Stomach smooth muscle (tissue), 2 donors: ENCODE measurements around the gene ZNF618.
"Not testable (repeated sequence)": the region's sequence is repeated elsewhere in the genome, so short reads cannot be mapped to it uniquely, and the experiment has no call there.

Experiments
- H3K27ac ChIP-seq: one replicate; pipeline ENCODE4 v1.7.0; 2013; ENCODE audit warnings: mild to moderate bottlenecking, low read length, inconsistent platforms
- H3K27me3 ChIP-seq, 2 donors: one replicate each; pipeline ENCODE4 v1.7.0; 2013; ENCODE audit warnings: low read length in 2 of 2; ENCODE audit not compliant: insufficient read depth in 2 of 2, control insufficient read depth in 1 of 2
- H3K36me3 ChIP-seq, 2 donors: one replicate each; pipeline ENCODE4 v1.7.0; 2013; ENCODE audit warnings: low read length in 2 of 2; ENCODE audit not compliant: control insufficient read depth in 2 of 2, insufficient read depth in 2 of 2
- H3K4me1 ChIP-seq: one replicate; pipeline ENCODE4 v1.7.0; 2013; ENCODE audit warnings: low read length; ENCODE audit not compliant: control insufficient read depth, insufficient read depth
- H3K4me3 ChIP-seq, 2 donors: one replicate each; pipeline ENCODE4 v1.7.0; 2013; ENCODE audit warnings: low read length in 2 of 2
- H3K9ac ChIP-seq, 2 donors: one replicate each; pipeline ENCODE4 v1.7.0; 2013; ENCODE audit warnings: low read length in 2 of 2, mild to moderate bottlenecking in 1 of 2
- H3K9me3 ChIP-seq, 2 donors: one replicate each; pipeline ENCODE4 v1.7.0; 2013; ENCODE audit warnings: low read length in 2 of 2; ENCODE audit not compliant: control insufficient read depth in 2 of 2
- donor health status: healthy.
- donor health status: Pancreatic carcinoma.

ZNF618 gene

DNA sequence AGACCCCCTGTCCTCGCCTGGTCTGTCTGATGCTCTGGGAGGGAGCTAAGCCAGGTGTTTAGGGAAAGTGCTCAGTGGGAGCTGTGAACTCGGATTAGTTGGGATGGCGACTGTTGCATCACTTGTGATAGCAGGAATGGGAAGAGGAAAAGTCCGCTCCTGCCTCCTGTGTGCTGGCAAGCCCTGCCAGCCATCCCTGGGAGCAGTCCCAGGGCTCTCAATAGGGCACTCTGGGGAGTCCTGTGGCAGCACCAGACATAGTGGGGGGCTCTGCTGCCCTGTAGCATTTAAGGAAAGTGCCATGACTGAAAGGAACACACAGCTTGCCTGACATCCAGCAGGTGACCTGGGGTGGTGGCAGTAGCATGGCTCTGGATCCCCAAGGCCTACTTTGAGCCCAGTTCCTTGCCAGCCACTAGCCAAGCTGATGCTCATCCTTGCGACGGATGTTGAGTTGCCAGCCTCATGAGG lies 120.5 kb downstream of the ZNF618 start:
- Histone ChIP-seq H3K9me3 (no peaks in the 10 kb centered on the region), H3K36me3 (no peaks in the 10 kb centered on the region), H3K9ac (no peak overlapping the region), H3K27me3 (no peaks in the 10 kb centered on the region), H3K4me3 (no peak overlapping the region), H3K4me1 (peaks cover 17% of the 10 kb centered on the region), H3K27ac (no peak overlapping the region)

DNA sequence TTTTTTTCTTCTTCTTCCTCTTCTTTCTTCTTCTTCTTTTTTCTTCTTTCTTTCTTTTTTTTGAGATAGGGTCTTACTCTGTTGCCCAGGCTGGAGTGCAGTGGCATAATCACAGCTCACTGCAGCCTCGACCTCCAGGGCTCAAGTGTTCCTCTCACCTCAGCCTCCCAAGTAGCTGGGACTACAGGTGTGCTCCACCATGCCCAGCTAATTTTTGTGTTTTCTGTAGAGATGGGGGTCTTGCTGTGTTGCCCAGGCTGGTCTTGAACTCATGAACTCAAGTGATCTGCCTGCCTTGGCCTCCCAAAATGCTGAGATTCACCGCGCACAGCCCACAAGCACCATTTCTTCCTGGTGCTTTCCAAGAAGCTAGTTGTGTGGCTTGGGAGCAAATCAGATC lies 121.0 kb downstream of the ZNF618 start:
- H3K9me3 ChIP-seq, H3K27me3 ChIP-seq, H3K36me3 ChIP-seq, H3K4me3 ChIP-seq, H3K27ac ChIP-seq, H3K9ac ChIP-seq: not testable (repeated sequence)
- peaks cover 15% of the 10 kb centered on the region for H3K4me1 ChIP-seq

DNA sequence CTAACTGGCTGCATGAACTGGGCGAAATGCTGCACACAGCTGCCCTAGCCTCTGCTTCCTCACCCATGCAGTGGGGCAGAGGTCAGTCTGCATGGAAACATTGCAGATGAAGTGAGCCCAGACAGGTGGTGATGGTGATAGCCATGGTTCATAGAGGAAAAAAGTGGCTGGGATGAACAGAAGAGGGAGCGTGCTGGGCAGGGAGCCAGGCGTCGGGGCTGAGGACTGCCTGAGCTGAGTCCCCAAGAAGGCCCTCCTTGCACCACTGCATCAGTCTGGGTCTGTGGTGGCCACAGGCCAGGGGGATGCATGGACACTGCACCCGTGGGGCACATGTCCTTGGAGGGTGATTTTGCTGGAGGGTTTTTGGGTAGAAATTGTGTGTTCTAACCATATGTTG lies 121.5 kb downstream of the ZNF618 start:
- Histone ChIP-seq H3K4me1 (peaks cover 15% of the 10 kb centered on the region), H3K36me3 (no peaks in the 10 kb centered on the region)

DNA sequence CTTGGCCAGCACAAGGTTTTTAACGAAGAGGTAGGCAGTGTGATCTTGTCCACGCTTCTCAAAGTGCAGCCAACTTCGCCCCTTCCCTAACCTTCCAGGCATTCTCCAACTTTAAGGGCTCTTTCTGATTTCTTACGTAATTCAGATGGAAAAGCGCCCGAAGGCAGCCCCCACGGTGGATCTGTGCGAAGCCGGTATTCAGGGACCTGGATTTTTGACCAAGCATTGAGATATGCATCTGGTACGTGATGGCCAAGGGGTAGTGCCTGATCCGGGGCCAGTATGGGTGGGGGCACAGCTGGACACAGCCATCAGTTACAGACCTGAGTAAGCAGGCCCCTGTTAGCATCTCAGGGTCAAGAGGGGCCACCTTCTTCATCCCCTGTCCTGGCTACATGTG lies 122.0 kb downstream of the ZNF618 start:
- Histone ChIP-seq H3K9me3 (no peaks in the 10 kb centered on the region), H3K27ac (no peak overlapping the region), H3K36me3 (no peaks in the 10 kb centered on the region), H3K4me3 (no peak overlapping the region), H3K27me3 (no peaks in the 10 kb centered on the region), H3K4me1 (peaks cover 15% of the 10 kb centered on the region), H3K9ac (no peak overlapping the region)

More for the DNA sequence above, 121.5 kb downstream of the ZNF618 start:
- no peaks in the 10 kb centered on the region for H3K27me3 ChIP-seq
- H3K9ac ChIP-seq, result no peak overlapping the region
- H3K27ac ChIP-seq, result no peak overlapping the region
- H3K9me3 ChIP-seq, result no peaks in the 10 kb centered on the region
- no peak overlapping the region for H3K4me3 ChIP-seq

DNA sequence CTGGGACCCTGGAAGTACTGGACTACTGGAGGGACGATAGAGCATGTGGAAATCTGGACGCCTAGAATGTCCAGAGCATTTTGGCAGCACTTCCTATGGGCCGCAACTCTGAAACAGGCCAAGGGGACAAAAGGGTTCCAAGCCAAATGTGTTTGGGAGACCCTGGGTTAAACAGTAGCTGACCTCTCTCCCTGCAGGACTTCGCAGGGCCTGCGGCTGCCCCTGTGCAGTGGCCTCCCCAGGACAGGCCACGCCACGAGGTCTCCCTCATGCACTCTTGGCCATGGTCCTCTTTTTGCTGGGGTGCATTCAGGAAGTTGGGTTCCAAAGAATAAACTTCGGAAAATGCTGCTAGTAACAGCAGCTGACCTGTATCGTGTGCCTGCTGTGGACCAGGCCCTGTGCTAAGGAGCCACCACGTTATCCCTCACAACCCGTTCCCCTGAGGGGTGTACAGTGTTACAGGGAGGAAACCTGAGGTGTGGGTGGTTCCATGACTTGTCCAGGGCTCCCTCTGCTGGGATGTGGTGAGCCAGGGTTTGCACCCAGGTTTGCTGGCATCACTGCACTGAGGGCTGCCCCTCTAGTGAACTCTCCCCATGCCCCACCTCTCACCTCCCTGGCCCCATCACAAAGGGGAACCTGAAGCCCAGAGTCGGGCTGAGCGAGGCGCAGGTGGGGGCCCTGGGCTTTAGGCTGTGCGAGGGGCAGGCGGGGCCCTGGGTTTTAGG lies 122.6 kb downstream of the ZNF618 start:
- Histone ChIP-seq H3K9me3 (no peaks in the 10 kb centered on the region), H3K4me1 (peaks cover 9% of the 10 kb centered on the region), H3K36me3 (no peaks in the 10 kb centered on the region), H3K27me3 (no peaks in the 10 kb centered on the region), H3K9ac (no peak overlapping the region), H3K27ac (no peak overlapping the region), H3K4me3 (no peak overlapping the region)

DNA sequence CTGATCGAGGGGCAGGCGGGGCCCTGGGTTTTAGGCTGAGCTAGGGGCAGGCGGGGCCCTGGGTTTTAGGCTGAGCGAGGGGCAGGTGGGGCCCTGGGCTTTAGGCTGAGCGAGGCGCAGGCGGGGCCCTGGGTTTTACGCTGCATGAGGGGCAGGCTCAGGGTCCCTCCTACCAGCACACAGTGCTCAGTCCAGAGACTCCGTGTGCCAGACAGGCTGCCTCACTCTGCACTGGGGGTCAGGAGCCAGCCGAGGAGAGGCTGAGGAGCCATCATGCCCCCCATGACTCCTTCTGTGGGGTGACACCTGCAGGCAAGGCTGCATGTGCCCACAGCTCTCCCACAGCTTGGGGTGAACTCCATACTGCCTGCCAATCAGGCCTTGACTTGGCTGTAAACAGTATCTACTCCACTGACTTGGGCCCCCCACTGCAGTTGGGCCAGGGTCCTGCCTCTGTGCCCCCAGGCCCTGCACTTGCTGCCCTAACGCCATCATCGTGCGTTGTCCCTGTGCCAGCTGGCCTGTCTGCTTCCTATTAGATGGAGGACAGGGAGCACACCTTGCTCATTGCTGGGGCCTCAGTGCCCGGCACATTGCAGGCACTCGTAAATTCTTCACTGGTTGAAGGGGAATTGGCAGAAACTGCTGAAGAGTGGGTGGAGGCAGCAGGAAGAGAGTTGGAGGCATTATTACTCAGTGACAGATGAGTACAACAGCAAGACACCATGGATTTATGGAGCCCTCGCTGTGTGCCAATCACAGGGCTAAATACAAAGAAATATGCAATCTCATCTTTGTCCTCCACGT lies 123.3 kb downstream of the ZNF618 start:
- no peaks in the 10 kb centered on the region for H3K27me3 ChIP-seq
- H3K9ac ChIP-seq, result no peak overlapping the region
- no peaks in the 10 kb centered on the region for H3K36me3 ChIP-seq
- no peaks in the 10 kb centered on the region for H3K9me3 ChIP-seq
- no peak overlapping the region for H3K4me3 ChIP-seq
- no peak overlapping the region for H3K27ac ChIP-seq
- H3K4me1 ChIP-seq, result peaks cover 1% of the 10 kb centered on the region

DNA sequence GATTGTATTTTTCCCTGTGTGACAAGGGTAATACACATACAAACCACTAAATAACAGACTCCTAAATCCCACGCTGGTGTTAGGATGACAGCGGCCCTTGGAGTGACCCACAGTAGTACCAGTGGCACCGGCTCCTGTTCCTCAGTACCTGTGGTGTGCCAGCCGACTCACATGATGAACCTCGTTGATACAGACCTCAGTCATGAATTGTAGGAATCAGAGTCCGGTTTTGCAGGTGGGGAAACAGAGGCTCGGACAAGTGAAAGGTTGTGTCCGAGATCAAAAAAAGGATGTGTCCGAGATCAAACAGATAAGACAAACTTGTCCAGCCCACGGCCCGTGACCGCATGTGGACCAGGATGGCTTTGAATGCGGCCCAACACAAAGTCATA lies 124.0 kb downstream of the ZNF618 start:
- Histone ChIP-seq H3K27ac (no peak overlapping the region), H3K4me1 (no peaks in the 10 kb centered on the region), H3K9ac (no peak overlapping the region), H3K9me3 (no peaks in the 10 kb centered on the region), H3K4me3 (no peak overlapping the region), H3K36me3 (no peaks in the 10 kb centered on the region), H3K27me3 (no peaks in the 10 kb centered on the region)

DNA sequence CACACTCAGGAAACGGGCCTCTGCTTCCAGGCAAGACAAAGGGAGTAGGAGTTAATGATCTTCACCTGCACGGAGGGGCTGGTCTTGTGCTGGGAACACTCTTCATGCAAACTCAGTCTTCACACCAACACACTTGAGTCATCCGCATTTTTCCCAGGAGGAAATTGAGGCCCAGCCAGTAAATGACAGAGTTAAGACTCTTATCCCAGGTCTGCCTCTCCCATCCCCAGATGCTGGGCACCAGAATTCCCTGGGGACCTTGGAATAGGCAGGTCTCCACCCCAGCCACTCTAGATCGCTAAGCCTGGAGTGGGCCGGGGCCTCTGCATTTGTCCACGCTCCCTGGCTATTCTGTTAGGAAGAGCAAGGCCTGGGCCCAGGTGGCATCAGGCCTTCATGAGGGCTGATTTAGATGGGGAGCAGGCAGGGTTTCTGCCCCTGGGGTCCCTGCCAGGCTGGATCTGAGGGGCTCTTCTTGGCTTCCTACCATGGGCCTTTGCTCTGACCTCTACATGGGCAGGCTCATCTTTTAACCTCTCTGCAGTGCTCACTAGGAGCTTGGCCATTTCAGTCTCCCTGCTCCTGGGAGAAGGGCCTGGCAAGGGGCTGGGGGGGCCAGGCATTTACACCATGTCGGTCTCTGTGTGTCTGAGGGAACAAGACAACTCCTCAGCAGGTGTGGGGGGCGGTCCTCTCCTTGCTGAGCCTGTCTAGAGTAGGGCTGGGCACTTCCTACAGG lies 124.7 kb downstream of the ZNF618 start:
- H3K4me3 ChIP-seq, result no peak overlapping the region
- H3K36me3 ChIP-seq, result no peaks in the 10 kb centered on the region
- no peaks in the 10 kb centered on the region for H3K4me1 ChIP-seq
- no peaks in the 10 kb centered on the region for H3K9me3 ChIP-seq
- H3K27me3 ChIP-seq, result no peaks in the 10 kb centered on the region
- H3K27ac ChIP-seq, result no peak overlapping the region
- no peak overlapping the region for H3K9ac ChIP-seq

DNA sequence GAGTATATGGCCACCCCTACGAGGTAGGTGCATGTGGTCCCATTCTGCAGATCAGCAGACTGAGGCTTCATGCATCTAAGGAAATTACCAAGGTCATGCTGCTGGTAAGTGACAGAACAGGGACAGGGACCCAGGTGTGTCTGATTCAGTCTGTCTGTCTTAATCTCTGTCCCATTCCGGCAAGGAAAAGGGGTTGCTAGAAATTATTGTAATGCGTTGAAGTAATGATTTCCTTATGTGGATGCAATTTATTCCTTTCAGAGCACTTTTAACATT lies 125.2 kb downstream of the ZNF618 start:
- Histone ChIP-seq H3K27ac (no peak overlapping the region), H3K9me3 (no peaks in the 10 kb centered on the region), H3K4me1 (no peaks in the 10 kb centered on the region), H3K36me3 (no peaks in the 10 kb centered on the region), H3K27me3 (no peaks in the 10 kb centered on the region), H3K9ac (no peak overlapping the region), H3K4me3 (no peak overlapping the region)

DNA sequence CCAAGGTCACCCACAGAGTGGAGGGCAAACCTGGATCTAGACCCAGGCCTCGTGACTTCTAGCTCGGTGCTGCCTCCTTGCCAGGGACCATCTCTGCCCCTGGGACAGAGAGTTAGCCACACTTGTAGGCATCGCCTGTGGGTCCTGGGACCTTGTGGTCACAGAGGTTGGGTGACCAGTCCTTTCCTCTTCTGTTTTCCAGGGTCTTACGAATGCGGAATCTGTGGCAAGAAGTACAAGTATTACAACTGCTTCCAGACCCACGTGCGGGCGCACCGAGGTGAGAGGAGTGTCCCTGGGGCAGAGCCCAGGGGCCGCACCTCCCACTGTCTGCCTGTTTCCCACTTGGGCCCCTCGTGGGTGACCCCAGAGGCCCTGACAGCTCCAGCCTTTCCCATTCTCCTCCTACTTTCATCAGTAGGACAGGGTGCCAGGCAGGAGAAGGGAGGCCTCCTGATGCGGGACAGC lies 125.7 kb downstream of the ZNF618 start:
- H3K9ac ChIP-seq, result no peak overlapping the region
- no peak overlapping the region for H3K4me3 ChIP-seq
- H3K27ac ChIP-seq, result no peak overlapping the region
- no peaks in the 10 kb centered on the region for H3K36me3 ChIP-seq
- H3K4me1 ChIP-seq, result no peaks in the 10 kb centered on the region
- no peaks in the 10 kb centered on the region for H3K27me3 ChIP-seq
- no peaks in the 10 kb centered on the region for H3K9me3 ChIP-seq
